ENCODE measurements around the gene GPS2.
"Not testable (repeated sequence)": the region's sequence is repeated elsewhere in the genome, so short reads cannot be mapped to it uniquely, and the experiment has no call there.

Gene GPS2

DNA sequence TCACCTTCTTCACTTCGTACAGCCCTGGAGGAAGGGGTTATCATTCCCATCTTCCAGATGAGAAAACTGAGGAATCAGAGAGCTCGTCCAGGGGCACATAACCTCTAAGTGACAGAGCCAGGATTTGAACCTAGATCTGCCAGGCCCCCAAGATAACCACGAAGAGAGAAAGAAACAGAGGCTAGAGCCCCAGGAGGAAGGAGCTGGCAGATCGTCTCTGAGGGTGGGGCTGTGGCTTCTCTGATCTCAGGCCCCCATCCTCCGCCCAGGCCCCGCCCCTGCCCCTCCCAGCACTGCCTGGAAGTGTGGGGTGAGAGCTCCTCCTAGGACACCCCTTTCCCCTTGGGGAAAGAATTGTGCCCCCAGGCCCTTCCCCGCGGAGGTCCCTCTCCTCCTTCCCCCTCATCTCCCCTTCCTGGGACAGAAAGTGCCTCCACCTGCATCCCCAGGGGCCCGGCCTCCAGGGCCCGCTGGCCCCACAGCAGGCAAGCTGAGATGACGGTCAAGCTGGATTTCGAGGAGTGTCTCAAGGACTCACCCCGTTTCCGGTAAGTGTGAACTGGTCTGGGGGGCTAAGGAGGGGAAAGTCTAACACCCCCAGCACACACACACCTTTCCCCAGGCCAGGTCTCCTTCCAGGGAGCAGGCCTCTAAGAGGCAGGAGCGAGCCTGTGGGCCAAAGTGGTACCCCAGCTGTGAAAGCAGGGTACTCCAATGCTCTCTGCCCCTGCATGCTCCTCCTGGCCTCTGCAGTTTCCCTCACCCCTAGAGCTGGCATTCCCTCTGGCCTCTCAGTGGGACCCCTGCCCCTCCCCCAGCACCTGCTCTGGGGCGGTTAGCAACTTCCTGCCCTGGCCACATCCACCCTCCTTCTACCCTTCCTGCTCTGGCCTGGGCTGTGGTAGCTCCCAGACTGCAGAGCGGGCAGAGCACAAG is 21.3 kb upstream of the GPS2 start, which contains the start of gene ACAP1:
TSS of gene ACAP1 (plus strand) at position 290 of the 936 bp plus-strand sequence. CDS start at position 496, 206 bp downstream.
- DNase-seq, result peak; percentile 83

DNA sequence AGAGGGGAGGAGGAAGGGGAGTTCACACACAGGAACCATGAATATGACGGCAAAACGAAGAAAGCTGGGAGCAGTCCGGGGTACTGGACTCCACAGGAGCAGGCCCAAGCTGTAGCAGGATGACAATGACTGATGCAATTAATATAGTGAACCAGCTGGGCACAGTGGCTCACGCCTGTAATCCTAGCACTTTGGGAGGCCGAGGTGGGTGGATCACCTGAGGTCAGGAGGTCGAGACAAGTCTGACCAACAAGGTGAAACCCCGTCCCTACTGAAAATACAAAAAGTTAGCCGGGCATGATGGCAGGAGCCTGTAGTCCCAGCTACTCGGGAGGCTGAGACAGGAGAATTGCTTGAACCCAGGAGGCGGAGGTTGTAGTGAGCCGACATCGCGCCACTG is 20.6 kb upstream of the GPS2 start:
- not testable (repeated sequence) for DNase-seq

DNA sequence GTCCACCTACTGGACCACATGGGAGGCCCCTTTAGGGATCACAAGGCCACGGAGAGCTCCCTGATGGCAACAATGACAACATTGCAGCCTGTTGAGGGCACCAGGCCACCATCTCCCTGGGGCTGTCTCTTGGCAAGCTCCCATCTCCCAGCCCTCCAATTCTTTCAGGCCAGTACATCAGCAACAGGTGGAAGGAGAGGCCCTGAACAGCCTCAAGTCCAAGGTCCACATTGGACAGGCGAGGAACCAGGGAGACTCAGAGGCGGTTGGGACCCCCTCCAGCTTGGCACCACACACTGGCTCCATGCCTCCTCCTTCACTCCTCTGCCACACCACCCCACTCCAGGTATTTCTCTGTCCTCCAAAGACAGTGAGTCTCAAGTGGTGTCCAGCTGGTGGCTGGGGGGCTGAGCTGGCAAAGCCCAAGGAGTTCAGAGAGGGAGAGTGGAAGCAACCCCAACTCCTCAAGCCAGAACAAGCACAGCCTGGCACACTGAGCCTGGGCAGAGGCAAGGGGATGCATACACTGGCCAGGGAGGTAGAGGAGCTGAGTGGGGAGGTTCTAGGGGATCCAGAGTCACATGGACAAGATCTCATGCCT is 19.9 kb upstream of the GPS2 start:
- no peak for DNase-seq

DNA sequence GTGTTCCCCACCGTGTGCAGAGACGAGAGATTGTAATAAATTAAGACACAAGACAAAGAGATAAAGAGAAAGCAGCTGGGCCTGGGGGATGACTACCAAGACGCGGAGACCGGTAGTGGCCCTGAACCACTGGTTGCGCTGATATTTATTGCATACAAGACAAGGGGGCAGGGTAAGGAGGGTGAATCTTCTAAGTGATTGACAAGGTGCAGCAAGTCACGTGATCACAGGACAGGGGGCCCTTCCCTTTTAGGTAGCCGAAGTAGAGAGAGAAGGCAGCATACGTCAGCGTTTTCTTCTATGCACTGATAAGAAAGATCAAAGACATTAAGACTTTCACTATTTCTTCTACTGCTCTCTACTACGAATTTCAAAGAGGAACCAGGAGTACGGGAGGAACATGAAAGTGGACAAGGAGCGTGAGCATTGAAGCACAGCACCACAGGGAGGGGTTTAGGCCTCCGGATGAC is 17.5 kb upstream of the GPS2 start:
- DNase-seq, result not testable (repeated sequence)

DNA sequence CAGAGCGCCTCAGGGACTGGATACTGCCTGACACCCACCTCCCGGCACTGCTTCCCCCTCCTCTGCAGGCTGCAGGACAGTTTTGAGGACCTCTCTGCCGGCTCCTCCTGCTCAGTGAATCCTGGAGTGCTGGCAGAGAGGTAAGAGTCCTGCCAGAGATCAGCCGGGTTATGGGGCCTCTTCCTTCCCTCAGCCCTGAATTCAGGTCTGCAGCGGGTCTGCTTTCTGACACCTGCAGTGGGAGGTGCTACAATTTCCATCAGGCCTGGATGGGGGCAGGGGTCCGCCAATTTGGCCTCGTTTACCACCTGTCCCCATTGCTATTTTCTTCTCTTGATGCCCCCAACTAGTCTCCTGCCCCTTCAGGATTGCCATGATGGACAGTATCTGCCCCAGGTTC is 17.0 kb upstream of the GPS2 start:
- no peak for DNase-seq

DNA sequence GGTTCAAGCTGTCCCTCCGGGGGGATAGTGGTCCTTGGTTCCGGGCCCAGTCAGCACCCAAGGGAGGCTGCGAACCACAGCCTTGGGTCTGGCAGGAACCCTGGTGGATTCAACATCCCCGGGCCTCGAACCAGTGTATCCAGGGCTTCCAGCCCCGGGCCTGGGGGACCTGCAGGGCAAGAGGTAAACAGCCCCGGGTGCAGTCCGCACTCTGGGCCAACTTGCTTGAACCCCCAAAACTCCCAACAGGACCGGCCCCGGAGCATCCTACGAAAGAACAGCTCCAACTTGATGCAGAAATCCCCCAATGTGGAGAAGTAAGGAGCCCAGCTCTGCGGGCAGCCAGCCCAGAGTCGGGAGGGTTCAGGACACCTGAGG is 15.5 kb upstream of the GPS2 start:
- no peak for DNase-seq

DNA sequence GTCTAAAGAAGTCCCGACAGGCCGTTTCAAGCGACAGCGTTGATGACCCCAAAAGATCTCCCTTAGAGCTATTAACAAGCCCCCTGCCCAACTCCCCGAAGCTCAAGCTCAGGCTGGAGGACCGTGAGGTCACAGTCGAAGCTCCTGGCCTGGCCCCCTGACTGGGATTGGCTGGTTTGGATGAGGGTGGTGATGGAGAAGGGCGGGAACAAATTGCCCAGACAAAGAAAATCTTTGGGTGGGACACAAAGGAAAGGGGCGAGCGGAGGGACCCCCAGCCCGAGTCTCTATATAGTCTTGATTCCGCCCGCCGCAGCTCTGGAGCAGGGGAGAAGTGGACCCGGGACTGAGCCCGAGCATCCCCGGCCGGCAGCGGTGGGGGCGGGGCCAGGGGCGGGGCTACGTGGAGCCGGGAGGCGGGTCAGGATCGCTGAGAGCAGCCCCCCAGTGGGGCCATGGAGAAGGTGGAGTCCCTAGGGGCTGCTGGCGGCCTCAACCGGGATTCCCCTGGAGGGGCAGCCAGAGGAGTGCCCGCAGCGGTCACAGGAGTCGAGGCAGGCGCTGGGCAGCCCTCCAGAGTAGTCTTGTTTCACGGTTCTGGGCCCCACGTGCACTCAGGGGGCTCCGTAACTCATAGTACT is 15.0 kb upstream of the GPS2 start:
- DNase-seq, result peak; percentile 74

DNA sequence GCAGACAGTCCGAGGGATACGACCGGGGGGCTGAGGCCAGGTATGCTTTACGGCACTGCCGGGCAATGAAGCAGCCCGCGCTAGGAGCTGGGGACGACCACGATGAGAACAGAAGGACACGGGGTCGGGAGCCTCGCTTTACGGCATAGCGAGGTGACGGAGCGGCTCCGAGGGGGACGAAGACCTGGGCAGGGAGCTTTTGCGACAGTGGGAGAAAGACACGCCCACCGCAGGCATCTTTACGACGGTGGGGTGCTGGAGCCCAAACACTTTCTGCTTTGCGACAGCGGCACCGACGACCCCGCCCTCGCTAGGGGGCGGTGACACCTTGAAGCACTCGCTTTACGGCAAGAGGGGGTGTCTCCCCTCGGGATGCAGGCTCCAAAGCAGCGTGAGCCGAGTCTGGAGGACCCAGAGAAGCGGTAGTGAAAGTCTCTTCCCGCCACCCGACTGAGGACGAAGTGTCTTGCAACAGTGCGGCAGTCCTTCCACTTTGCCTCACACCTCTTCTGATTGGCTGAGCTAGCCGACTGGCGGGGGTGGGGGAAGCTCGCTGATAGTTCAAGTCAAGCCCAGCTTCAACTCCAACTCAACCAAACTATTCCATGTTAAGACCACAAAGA is 14.3 kb upstream of the GPS2 start:
- DNase-seq, result peak; percentile 95

DNA sequence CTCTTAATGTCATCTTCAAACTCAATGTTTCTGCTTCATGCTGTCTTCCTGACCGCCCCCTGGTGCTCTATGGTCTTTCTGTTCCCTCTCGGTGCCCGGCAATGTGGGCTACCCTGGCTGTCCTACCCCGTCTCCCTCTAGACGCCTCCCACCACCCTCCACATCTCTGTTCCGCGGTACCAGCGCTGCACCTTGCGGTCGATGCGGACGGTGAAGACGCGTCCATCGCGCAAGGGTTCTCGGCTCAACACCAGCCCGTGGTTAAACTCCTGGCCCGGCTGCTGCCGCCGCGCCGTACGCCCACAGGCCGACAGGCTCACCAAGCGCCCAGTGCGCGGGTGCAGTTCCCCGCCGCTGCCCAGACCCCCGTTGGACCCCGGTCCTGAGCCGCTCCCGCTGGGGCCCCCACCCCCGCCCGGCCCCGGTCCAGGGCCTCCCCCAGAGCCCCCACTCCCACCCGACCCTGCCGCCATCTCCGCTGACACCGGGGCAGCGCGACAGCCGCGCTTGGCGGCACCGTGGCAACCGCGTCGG is 13.7 kb upstream of the GPS2 start, which contains the start of gene NEURL4:
TSS of gene NEURL4 (minus strand) at position 496 of the 534 bp plus-strand sequence. CDS start at position 473, 23 bp downstream.
- no peak for DNase-seq

DNA sequence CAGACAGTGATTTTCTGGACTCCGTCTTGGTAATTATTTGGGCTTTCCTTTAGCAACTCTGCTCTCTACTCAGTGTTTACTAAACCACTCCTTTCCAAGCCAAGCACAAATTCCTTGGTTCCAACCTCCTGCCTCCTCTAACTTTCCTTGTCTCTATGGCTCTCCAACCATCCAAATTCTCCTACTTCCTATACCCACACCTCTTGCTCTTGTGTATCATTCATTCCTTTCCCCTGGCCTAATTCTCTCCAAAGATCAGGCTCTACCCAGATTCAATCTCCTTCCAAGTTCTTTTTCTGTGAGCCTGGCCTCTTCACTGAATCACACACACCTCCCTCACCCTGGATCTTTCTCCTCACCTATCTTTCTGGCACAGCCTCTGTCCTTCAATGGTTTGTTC is 12.8 kb upstream of the GPS2 start:
- no peak for DNase-seq

DNA sequence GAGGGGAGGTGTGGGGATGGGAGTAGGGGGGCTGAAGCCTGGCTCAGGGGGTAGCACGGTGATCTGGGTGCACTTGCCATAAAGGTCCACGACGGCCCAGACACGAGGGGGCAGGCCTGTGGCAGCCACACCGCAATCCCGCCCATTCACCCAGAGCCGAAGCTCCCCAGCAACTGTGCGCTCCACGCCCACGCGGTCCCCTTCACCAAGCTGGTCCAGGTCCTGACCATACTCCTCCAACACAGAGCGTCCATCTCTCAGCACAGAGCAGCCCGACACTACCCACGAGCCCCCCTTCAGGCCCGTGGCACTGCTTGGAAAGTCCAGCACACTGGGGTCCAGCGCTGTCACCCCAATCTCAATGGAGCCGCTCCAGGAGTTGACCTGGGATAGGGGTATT is 12.3 kb upstream of the GPS2 start:
- DNase-seq, result no peak

DNA sequence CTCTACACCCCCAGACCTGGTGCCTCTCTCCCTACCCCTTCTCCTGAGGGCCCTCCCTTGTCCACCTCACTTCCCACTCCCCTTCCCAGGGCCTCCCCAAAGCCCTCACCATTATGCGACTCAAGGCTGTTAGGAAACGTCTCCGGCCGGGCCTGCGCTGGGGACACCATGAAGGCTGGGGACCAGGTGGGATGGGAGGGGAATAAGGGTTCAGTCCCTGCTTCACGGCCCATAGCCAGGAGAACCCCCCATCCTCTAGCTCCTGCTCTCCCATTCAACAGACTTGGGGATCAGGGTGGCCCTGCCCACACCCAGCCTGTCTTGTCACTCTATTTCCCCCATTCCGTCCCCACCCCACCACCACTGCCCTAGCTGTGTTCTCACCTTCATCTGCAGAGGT is 11.9 kb upstream of the GPS2 start:
- DNase-seq, result no peak

DNA sequence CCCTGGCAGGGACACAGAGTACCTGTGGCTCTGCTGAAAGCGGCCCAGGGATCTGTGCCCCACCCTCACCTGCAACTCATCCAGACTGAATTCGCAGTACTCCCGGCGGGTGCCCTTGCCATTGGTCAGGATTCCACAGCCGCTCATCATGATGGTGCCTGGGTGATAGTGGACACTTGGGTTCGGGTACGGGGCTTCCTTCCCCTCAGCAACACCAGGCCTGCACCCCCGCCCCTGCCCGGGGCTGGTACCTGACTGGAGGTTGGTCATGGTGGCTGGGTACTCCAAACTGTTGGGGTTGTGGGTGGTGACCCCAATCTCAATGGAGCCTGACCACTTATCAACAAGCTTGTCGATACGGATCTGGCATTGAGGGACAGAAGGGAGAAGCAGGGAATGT is 11.0 kb upstream of the GPS2 start:
- DNase-seq, result no peak

DNA sequence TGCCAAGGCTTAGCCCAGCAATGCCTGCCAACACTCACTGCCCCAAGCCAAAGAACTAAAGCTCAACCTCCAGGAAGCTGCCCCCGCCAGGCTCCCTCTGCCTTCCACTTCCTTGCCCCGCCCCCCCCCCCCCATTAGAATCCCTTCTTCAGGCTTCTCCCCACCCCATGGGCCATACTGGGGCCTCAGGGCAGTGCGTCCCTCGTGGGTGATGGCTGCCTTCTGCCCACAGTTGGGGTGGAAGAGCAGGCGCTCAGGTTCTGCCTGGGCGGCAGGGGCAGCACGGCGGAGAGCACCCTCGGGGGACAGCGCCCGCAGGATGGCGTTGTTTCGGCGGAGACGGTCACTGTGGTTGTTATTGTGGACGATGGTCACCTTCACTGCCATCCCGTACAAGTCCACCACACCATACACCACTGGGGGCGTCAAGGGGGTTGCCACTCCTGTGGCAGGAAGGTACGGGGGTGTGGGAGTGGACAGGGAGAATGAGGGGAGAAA is 9.9 kb upstream of the GPS2 start:
- no peak for DNase-seq

DNA sequence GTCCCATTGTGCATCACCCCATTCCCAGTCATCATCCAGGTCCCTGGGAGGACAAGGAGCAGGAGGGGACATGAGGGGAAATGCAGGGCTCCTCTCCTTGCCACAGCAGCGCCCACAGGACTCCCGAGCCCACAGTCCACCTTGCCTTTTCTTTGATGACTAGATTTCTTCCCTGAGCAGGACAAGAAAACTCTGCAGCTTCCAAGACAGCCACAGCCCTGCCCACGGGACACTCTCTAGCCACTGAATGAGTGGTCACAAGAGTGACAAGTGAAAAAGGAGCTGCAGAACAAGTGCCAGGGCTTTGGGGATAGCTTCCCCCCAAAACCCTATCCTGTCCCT is 9.2 kb upstream of the GPS2 start:
- no peak for DNase-seq

DNA sequence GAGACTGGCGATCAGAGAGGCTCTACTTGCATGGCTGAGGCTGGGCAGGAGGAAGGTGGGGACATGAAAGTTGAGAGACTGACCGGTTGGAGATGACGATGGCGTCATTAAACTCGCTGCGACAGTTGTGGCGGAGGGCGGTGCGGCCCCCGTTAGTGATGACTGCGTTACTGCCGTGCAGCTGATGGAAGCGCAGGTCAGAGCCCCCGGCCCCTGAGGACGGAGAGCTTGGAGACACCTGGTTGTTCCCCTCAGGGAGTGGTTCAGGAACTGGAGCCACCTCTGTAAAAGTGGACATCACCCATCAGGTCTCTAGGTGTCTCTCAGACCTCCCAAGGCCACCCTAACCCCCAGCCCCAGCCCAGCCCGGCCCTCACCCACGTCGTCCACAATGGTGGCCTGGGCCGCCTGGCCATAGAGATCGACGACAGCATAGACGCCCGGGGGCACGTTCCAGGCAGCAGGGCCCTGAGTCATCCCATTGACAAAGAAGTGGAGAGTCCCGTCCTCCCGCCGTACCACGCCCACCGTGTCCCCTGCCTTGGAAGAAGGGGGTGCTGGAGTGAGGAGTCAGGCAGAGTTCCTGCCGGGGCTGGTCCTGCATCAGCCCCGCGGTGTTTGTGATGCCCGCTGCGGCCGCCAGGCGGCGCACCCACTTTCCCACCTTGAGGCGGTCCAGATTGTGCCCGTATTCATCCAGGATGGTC is 8.7 kb upstream of the GPS2 start:
- DNase-seq, result peak; percentile 70

DNA sequence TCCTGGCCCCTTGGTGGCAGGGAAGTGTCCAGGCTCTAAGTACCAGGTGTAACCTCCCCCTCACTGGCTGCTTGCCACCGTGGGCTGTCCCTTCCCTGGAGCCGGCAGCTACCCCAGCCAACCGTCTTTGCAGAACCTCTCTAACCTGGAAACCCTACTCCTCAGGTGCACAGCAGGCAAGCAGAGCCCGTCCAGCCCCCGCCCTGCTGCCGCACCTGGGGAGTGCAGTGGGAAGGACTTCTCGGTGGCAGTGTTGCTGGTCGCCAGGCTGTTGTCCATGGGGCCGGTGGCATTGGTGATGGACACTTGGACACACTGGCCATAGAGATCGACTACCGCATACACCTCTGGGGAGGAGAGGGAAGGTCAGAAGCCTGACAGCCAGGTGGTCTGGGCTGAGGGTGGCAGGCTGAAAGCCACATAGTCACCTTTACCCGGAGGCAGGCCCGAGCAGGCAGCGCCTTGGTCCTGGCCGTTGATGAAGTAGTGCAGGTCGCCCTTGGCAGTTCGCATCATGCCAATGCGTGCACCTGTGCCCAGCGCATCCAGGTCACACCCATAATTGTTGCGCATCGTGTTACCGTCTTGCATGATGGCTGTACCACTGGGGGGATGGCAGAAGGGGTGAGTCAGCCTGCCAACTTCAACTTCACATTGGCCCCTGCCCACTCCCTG is 7.5 kb upstream of the GPS2 start:
- no peak for DNase-seq

DNA sequence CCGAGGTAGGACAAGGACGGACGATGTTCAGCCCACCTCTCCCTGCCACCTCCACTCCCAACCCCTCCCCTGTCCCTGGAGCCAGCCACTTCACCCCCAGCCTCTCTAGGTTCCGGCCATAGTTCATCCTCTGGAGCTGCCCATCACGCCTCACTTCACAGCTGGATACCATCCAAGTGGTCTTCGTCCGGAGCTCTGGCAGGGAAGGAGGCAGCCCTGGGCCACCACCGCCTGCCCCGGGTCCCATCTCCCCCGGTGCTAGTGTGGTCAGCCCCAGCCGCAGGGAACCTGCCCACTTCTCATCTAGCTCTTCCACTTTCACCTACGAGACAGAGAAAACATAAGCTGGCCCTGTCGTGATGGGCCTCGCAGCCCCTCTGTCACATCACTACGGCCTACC is 6.3 kb upstream of the GPS2 start:
- DNase-seq, result no peak

DNA sequence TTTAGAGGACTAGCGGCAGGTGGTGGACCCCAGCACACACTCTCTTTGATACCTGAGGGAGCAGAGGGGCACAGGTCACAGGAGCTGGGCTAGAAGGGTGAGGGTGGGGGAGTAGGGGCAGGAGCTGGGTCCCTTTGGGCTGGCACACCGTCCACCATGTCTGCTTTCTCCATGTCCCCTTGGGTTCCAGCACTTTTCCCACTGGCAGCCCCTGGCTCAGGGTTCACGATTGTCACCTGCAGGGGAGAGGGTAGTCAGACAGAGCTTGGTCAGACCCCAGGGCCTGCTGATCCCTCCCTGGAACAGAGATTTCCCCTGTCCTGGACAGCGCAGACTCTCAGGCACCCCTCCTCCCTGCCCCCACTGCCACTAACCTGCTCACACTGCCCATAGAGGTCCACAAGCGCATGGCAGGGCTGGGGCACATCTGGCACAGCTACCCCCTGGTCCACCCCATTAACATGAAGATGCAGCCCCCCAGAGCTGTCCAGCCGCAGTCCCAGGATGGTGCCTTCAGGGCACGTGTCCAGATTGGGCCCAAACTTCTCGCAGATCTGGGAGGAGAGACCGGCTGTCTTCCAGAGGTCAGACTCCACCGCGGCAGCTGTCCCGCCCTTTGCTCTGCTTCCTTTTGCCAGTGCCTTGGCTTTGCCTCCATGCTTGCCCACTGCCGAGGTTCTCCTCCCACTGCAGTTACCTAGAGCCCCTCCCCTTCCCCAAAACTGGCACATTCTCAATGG is 3.1 kb upstream of the GPS2 start:
- no peak for DNase-seq

DNA sequence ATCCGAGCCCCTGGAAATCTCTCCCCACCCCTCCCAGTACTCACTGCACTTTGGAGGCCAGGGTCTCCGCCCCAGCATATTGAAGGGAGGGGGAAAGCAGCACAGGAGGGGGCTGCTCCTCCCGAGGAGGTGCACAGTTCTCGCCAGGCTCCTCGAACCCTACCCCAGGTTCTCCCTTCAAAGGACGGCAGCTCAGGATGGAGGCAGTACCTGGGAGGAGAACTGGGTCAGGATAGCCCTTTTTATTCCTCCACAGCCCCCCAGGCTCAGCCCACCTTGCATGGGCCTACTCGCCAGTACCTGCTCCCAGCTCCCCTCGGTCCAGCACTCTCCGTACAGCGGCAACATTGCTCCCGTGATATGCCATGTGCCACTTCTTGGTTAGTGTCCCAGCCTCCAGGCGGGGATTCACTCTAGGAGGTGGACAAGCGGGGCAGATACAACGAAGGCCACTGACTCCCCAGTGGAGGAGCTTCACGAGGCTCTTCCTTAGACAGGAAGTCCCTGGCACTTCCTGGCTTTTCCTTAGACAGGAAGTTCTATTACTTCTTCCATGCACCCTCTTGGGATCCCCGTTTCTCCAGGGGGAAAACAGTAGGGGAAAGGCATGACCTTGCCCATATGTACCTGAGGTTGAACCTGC is 2.1 kb upstream of the GPS2 start:
- no peak for DNase-seq

All from activated CD8-positive, alpha-beta memory T cell treated with anti-CD3 and anti-CD28 coated beads, Interleukin-2, amount 50 U/mL, for 4 hours (primary cell).